Endodermal cell (in vitro differentiated cells): ENCODE measurements around the gene C13orf46. TPM values are rescaled to one million over a fixed set of nuclear protein-coding genes. Genes with fewer than 3 reads are reported as not detected.

ENCODE experiments used
- DNase-seq: peaks from one replicate; pipeline ENCODE4 v3.0.0-alpha.2; 2017
- H3K27ac ChIP-seq: 2 replicates; pipeline ENCODE4 v1.5.1; 2013; ENCODE audit warnings: mild to moderate bottlenecking, low read depth, low read length, moderate library complexity
- H3K27me3 ChIP-seq: 2 replicates; pipeline ENCODE4 v1.6.1; 2013; ENCODE audit warnings: mild to moderate bottlenecking, low read length, moderate library complexity; ENCODE audit not compliant: insufficient read depth, control insufficient read depth, poor library complexity, severe bottlenecking
- H3K36me3 ChIP-seq: 2 replicates; pipeline ENCODE4 v1.7.0; 2013; ENCODE audit warnings: mild to moderate bottlenecking, low read length, moderate library complexity; ENCODE audit not compliant: control insufficient read depth, insufficient read depth
- H3K4me1 ChIP-seq: one replicate; pipeline ENCODE4 v1.7.0; 2013; ENCODE audit warnings: low read length; ENCODE audit not compliant: control insufficient read depth, insufficient read depth
- H3K4me3 ChIP-seq: 2 replicates; pipeline ENCODE4 v1.5.1; 2013; ENCODE audit warnings: mild to moderate bottlenecking, low read length, moderate library complexity
- H3K9ac ChIP-seq: 2 replicates; pipeline ENCODE4 v1.6.1; 2013; ENCODE audit warnings: mild to moderate bottlenecking, low read length, moderate library complexity; ENCODE audit not compliant: poor library complexity, severe bottlenecking; ENCODE audit errors: extremely low read depth
- H3K9me3 ChIP-seq: 2 replicates; pipeline ENCODE4 v1.6.1; 2013; ENCODE audit warnings: mild to moderate bottlenecking, low read length, moderate library complexity; ENCODE audit not compliant: control insufficient read depth
- H3K27ac Mint-ChIP-seq: 2 replicates; pipeline ENCODE4 v1.8.0; 2020; ENCODE audit warnings: mixed read lengths
- H3K27me3 Mint-ChIP-seq: 2 replicates; pipeline ENCODE4 v1.8.0; 2021; ENCODE audit warnings: mild to moderate bottlenecking, mixed read lengths; ENCODE audit not compliant: insufficient read depth
- H3K36me3 Mint-ChIP-seq: 2 replicates; pipeline ENCODE4 v1.8.0; 2020; ENCODE audit warnings: low read depth, mixed read lengths
- H3K4me1 Mint-ChIP-seq: 2 replicates; pipeline ENCODE4 v1.8.0; 2020; ENCODE audit warnings: mixed read lengths
- H3K4me3 Mint-ChIP-seq: 2 replicates; pipeline ENCODE4 v1.8.0; 2020; ENCODE audit warnings: mild to moderate bottlenecking, moderate library complexity, mixed read lengths
- H3K9me3 Mint-ChIP-seq: 2 replicates; pipeline ENCODE4 v1.8.0; 2020; ENCODE audit warnings: mild to moderate bottlenecking, mixed read lengths
- CTCF ChIP-seq: fragments of 200-600 bp; sonication (generic); conservative IDR thresholded peaks from 2 replicates; pipeline ENCODE4 v1.5.0; 2021; ENCODE audit warnings: antibody characterized with exemption, mild to moderate bottlenecking
- WGBS, 2 experiments: methylation state at CpG; one replicate each; pipeline versions ENCODE4 v1.1.5 to v1.1.7; 2013; ENCODE audit warnings: missing lambda C conversion rate in 2 of 2, mixed read lengths in 1 of 2; ENCODE audit not compliant: insufficient coverage in 1 of 2, insufficient read length in 1 of 2; 5-methylcytosine and 5-hydroxymethylcytosine counted together
- total RNA-seq, 2 donors: library from RNA; stranded (reverse); fragmentation: NEBNext Ultra II Directional in 1 of 2; extraction: Animal tissue kit (Norgen Biotek cat#: 25700) in 1 of 2; gene quantifications; 2 replicates in 1 of 2; 3 replicates in 1 of 2; pipeline ENCODE4 v1.2.1, GENCODE V29; 2021

Gene C13orf46
- total RNA-seq, 2 donors from 2014 or later = 0.20 to 0.27 TPM

- no peaks in the 10 kb centered on the region for H3K36me3 ChIP-seq
Measured at GRCh38 chr13:113969973-113970611, 3.8 kb downstream of the C13orf46 start.

GRCh38 chr13:113969311-113969972 is 4.4 kb downstream of the C13orf46 start:
- H3K4me1 Mint-ChIP-seq = peaks cover 5% of the 10 kb centered on the region
- no peaks in the 10 kb centered on the region for H3K9me3 Mint-ChIP-seq
- H3K36me3 Mint-ChIP-seq = no peaks in the 10 kb centered on the region
- H3K27me3 Mint-ChIP-seq = no peaks in the 10 kb centered on the region
- no peak overlapping the region for H3K27ac ChIP-seq
- no peak overlapping the region for H3K4me3 Mint-ChIP-seq
- no peaks in the 10 kb centered on the region for H3K27me3 ChIP-seq
- WGBS, 2 experiments = 91 to 98% methylated on average over 14 to 25 of the region's 25 CpGs
- peaks cover 7% of the 10 kb centered on the region for H3K9me3 ChIP-seq
- TF ChIP-seq CTCF = no peak
- H3K4me1 ChIP-seq = peaks cover 3% of the 10 kb centered on the region
- no peaks in the 10 kb centered on the region for H3K36me3 ChIP-seq
- H3K9ac ChIP-seq = no peak overlapping the region
- no peak overlapping the region for H3K27ac Mint-ChIP-seq
- H3K4me3 ChIP-seq = no peak overlapping the region
- DNase-seq = no peak

More at GRCh38 chr13:113969973-113970611, 3.8 kb downstream of the C13orf46 start:
- peaks cover 6% of the 10 kb centered on the region for H3K9me3 ChIP-seq
- 93 to 96% methylated on average over 10 to 20 of the region's 20 CpGs for WGBS, 2 experiments
- H3K27ac Mint-ChIP-seq = peak overlapping the region; percentile 81
- H3K4me3 ChIP-seq = no peak overlapping the region
- no peak overlapping the region for H3K4me3 Mint-ChIP-seq
- no peaks in the 10 kb centered on the region for H3K27me3 Mint-ChIP-seq
- no peaks in the 10 kb centered on the region for H3K27me3 ChIP-seq
- peaks cover 5% of the 10 kb centered on the region for H3K4me1 Mint-ChIP-seq
- H3K9me3 Mint-ChIP-seq = no peaks in the 10 kb centered on the region
- no peak overlapping the region for H3K27ac ChIP-seq
- no peak for DNase-seq
- H3K4me1 ChIP-seq = peaks cover 3% of the 10 kb centered on the region
- H3K9ac ChIP-seq = no peak overlapping the region
- TF ChIP-seq CTCF = no peak
- H3K36me3 Mint-ChIP-seq = no peaks in the 10 kb centered on the region

- Histone ChIP-seq H3K9ac (no peak overlapping the region), H3K4me1 (peaks cover 3% of the 10 kb centered on the region), H3K36me3 (no peaks in the 10 kb centered on the region), H3K27me3 (no peaks in the 10 kb centered on the region), H3K4me3 (no peak overlapping the region), H3K9me3 (peaks cover 7% of the 10 kb centered on the region), H3K27ac (no peak overlapping the region)
- Mint-ChIP-seq H3K4me1 (peaks cover 5% of the 10 kb centered on the region), H3K9me3 (no peaks in the 10 kb centered on the region), H3K27ac (no peak overlapping the region), H3K27me3 (no peaks in the 10 kb centered on the region), H3K36me3 (no peaks in the 10 kb centered on the region), H3K4me3 (no peak overlapping the region)
- WGBS, 2 experiments = 92 to 94% methylated on average over 10 to 17 of the region's 17 CpGs
- DNase-seq = no peak
- TF ChIP-seq CTCF = peak; percentile 52
Measured at GRCh38 chr13:113968463-113969310, 5.2 kb downstream of the C13orf46 start.
